GM19468 (cell line): ENCODE results near the gene C12orf75.
"Not testable (repeated sequence)": the region's sequence is repeated elsewhere in the genome, so short reads cannot be mapped to it uniquely, and the experiment has no call there.

Experiments
- ATAC-seq: cut with Tn5 transposase; IDR thresholded peaks from one replicate; pipeline ENCODE4 v1.9.1; 2021; ENCODE audit warnings: mild to moderate bottlenecking, moderate library complexity, moderate number of reproducible peaks; ENCODE audit not compliant: unreplicated experiment; ENCODE audit errors: extremely low read depth

The C12orf75 gene

DNA sequence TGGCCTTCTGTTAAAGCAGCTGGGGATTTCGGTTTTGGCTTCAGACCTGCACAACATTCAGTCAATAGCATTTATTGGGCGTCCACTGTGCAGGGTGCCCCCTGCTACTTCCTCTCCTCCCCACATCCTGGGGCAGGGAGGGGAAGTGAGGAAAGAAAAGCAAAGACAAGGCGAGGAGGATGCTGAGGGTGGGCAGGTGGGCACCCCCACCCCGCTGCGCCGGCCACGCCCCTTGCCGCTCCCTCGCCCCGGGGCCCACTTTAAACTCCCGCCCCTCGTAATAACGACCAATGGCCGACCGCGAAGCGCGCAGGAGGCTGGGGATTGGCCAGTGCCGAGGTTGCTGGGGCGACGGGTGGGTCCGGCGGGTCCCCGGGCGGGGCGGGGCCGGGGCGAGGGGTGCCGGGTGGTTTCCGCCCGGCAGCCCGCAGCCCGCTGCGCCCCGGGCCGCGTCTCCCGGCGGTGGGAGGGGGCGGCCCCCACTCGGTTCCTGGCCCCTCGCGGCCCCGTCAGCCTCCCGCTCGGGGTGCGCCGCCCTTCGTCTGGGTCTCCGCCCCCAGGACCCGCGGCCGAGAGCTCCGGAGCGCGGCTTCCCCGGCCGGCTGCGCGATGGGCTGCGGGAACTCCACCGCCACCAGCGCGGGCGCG, at the start of gene C12orf75:
TSS of gene C12orf75 (plus strand) at position 409 of the 648 bp plus-strand sequence. CDS start at position 610, 201 bp downstream.
- peak; percentile 83 for ATAC-seq

DNA sequence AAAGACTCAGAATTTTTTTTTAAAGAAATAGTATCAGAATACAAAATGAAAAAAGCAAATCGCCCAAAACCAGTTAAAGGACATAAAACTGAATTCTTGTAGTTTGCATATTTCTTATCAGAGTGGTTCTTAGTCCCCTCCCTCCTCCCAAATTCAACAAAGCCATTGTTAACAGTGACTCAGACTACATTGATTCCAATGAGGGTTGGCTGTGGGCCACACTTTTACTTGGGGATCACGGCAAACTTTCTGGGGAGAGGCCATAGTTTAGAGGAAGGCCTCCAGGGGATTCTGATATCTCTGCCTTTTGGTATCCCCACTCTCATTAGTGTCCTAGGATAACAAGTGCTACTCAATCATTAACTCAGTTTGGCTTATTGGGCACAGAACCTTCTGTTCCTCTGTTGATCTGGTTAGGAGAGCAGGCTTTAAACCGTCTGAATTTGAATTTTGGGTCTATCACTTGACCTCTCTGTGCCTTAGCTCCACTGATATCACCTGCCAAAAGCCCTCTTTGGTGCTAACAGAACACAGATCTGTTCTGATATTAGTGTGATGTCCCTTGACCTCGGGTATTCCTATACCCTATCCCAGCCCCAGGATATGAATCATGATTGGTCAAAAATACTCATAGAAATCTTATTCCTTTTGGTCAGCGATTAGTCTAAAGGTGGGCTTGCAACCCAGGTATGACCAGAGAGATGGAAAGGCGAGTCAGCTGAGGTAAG, 49.4 kb upstream of the C12orf75 start:
- ATAC-seq: no peak

DNA sequence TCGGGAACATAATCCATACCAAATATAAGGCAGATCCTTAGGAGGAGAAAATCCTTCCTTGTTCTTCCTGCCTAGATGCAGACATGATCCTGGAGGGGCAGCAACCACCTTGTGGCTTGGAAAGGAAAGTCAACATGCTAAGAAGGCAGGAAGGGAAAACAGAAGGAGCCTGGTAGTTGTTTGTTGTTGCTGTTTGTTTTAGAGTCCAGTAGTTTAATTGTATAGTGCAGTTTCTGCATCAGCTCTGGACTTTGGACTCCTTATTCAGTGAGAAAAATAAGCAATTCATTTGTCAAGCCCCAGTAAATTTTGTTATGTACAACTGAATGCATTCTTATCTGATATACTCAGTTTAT, 48.8 kb upstream of the C12orf75 start:
- ATAC-seq: no peak

DNA sequence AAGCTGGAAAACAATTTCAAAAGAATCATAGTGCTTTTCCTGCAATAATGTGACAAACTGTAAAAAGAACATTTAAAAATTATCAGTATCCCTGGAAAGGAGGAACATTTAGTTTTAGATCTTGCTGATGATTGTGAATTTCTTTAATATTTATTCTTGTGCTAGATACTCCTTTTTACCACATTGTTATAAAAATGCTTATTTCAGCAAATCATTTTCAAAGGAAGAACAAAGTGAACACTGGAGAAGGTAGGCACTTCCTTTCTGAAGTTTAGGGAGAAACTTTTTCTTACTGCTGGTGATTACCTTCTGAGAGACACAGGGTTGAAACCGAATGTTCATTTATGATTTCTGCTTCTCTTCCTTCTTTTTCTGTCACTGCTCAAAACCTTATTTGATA, 45.1 kb upstream of the C12orf75 start:
- ATAC-seq: no peak

DNA sequence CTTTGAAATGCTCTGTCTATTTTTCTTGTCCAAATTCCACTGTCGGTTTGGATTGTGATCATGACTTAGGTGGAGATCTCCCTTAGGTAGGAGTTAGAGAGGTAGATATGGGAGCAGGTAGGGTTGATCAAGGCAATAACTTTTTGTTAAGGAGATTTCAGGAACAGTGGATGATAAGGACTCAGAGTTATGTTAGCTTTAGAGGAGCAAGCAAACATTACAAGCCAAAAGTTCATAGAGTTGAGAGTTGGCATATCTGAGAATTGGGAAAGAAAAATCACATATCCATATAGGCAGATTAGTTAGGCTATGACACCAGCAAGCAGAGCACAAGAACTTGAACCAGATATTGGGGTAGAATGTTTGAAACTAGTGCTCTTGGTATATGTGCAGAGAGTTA, 43.1 kb upstream of the C12orf75 start:
- ATAC-seq: no peak

DNA sequence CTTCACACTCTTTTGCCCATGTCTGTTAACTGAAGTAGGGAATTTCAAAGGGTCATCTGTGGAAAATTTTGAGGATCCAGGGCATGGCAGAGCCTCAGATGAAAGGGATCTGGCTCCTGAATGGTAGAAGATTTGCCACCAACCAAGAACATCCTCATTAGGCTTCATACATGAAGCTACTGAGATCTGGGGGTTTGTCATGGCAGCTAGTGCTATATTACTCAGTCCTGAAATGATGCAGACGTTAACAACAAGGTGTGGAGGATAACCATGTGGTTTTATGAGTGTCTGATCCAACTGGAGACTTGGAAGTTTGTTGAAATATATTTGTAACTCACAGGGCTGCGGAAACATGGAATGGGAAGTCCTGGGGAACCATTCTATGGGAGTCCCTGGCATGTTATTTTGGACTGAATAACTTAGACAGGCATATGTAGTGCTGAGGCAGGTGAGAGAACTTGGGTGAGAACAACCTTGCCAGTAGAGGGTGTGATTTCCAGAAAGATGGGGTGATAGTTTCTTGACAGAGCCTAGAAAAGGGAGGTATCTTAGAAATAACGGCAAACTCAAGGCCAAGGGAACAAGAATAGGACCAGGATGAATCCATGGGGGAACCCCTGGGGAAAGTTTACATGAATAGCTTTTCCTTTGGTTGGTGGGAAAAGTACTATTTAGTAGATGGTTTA, 42.0 kb upstream of the C12orf75 start:
- no peak for ATAC-seq

DNA sequence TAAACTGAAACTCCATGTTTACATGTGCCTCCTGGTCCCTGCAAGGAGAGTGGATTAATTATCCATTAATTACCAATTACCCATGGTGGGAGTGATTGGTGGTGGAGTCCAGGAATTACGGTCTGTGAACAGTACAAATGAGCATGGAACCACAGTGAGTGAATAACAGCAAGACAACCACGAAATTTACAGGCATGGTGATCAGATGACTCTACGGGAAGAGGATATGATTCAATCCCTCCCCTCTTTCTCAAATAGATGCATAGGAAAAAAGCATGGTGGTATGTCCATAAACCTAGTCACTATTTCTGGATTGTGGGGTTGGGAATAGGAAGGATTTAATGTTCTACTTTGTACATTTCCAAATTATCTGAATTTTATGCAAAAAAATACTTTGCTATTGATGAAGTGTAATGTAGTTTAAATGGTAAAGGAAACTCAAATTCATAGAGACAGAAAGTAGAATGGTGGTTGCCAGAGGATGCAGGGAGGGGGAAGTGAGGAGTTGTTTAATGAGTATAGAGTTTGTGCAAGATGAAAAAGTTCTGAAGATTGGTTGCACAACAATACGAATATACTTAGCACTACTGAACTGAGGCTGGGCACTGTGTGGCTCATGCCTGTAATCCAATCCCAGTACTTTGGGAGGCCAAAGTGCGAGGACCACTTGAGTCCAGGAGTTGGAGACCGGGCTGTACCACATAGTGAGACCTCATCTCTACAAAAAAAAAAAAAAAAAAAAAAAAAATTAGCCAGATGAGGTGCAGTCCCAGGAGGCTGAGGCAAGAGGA, 41.2 kb upstream of the C12orf75 start:
- ATAC-seq: no peak

DNA sequence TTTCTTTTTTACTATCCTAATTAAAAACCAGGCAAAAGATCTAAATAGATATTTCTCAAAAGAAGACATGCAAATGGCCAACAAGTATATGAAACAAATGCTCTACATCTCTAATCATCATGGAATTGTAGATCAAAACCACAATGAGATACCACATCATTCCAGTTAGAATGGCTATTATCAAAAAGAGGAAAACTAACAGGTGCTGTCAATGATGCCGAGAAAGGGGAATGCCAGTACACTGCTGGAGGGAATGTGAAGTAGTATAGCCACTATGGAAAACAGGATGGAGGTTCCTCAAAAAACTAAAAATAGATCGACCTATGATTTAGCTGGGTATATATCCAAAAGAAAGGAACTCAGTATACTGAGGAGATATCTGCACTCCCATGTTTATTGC, 39.0 kb upstream of the C12orf75 start:
- no peak for ATAC-seq

DNA sequence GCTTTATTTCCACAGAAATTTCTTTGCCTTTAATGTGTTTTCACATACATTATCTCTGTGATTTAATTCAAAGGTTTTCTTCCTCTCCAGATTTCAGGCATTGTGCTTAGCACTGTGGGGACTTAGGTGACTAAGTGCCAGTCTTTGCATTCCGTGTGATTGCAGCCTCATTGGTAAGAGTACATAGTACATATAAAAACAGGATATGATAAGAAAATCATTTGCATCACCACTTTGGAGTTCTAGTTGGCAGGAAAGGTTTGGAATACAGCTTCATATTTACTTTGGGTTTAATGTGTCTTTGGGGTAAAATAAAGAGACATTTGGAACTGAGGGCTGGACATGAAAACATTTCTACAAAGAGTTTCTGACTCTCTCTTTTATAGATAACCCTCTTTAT, 37.8 kb upstream of the C12orf75 start:
- ATAC-seq: no peak

DNA sequence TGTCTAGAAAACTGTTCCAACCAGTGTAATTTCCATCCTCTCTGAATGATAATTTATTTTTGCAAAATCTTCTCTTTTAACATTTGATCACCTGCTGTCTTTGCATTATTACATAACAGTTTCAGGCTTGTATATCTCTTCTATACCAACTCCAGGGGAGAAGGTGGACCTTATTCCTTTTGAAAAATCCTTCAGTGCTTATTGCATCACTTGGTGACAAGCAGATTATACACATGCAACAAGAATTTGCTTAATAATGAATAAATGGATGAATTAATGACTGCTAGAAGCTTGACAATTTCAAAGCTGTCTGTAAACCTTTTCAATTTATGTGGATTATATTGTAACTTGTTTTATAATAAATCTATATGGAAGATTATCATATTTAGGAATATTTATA, 37.3 kb upstream of the C12orf75 start:
- no peak for ATAC-seq

DNA sequence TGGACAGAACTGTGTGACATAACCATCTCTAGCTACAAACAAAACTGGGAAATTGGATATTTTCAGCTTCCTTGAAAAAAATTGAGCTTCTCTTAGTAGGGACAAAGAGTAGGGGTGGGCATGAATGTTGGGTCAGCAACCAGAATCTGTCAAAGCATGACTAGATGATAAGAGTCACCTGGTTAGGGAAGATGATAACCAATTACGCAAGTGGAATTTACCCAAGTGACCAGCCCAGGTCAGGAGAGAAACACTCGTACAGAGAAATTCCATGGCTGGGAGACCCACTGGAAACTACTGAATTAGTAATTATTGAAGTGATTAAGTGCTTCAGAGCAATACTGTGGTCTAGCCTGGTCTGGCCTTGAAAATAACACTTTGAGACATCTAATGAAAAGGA, 36.3 kb upstream of the C12orf75 start:
- no peak for ATAC-seq

DNA sequence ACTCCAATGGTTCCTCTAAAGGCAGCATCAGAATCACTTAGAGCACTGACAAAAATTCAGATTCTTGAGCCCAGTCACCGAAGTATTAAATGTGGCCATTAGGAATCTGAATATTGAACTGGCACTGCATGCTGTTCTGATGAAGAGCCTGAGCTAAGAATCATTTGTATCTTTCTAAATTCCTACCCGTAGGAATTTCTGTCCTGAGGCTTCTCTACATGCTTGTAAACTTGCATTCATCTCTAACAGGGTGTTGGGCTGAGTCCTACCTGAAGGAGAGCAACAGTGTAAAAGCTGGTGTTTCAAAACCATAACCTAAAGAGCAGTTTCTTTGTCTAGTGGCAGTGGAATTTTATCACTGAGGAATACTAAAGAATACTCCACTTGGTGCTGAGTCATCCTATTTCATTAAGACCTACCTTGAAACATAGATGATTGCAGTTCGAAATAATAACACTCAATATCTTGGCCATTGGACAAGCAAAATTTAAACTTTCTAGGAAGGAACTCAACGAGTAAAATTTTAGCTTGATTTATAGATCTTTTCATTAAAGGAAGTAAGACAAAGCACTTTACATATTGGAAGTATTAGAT, 35.5 kb upstream of the C12orf75 start:
- ATAC-seq: no peak

DNA sequence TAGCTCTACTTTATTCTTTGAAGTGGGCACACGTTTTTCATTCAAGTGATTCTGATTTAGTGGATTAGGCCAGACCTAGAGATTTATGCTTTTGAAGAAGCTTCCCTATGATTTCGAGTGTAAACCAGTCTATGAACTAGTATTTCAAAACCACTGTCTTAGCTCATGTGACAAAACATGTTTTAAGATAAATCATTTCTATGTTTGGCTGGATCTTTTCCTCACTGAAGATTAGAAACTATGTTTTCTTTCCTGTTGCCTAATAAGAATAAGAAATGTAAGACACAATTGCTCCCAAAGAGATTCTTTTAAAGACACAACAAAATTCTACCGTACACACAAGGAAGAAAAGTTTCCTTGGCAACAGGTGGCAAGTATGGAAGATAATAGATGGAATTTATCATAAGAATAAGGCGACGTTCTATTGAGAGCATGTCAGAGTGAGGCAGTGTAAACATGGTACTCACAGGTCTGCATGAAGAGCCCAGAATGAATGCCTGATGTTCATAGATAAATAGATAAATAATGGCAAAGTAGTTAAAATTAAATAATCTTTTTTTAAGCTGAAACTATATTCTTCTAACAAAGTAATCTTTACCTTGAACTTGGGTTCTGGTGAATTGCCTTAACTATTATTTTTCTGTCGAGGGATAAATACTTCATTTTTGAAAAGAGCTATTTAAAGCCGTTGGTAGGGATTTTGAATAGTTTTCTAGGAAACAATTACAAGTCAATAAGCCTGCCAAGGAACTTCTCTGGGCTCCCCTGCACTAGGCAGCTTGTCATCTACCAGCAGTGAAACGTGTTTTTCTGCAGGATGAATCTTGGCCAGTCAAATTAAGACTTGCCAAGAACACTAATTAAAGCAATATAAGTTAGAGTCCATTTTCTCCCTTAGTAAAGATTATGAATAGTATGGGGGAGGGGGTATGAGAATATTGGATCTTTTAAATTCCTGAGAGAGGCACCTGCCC, 34.1 kb upstream of the C12orf75 start:
- no peak for ATAC-seq

DNA sequence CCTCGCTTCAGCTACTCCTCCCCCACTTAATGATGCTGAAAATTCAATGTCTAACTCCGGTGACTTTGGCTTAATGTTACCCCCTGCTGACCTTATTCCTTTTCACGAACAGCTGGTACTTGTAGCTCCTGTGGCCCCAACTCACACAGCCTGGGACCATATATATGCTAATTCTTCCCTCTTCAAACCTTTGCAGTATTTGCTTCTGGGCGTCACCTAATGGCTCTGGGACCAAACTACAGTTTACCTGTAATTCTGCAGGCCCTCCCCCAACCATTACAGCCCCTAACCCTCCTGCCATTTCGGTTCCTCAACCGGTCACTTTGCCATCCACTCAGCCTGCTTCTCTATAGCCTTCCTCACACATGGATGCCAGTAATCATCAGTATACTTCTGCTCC, 29.6 kb upstream of the C12orf75 start:
- no peak for ATAC-seq

DNA sequence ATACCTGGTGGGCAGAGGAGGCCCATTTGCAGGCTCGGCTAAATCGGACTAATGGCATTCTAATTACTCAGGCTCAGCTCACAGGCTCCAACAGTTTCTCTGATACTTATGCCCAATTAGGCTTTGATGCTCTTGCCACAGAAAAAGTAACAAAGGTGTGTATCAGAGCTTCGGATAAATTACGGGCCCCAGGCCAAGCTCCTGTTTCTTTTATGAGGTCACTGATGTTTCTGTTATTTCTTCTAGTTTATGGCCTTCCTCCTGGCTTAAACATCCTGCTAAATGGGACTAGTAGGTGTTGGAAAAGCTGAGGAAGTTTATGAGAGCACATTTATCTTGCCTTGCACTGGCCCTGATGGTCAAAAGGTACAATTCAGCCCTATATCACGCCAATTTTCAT, 28.8 kb upstream of the C12orf75 start:
- ATAC-seq: no peak

DNA sequence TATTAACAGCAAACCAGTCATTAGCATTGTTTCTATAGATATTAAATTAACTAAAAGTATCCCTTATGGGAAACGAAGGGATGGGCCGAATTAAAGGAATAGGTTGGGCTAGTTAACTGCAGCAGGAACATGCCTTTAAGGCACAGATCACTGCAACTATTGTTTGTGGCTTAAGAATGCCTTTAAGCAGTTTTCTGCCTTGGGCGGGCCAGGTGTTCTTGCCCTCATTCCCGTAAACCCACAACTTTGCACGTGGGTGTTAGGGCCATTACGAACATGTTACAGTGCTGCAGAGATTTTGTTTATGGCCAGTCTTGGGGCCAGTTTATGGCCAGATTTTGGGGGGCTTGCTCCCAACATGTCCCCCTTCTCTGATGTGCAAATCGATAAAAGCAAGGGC, 27.5 kb upstream of the C12orf75 start:
- ATAC-seq: not testable (repeated sequence)

DNA sequence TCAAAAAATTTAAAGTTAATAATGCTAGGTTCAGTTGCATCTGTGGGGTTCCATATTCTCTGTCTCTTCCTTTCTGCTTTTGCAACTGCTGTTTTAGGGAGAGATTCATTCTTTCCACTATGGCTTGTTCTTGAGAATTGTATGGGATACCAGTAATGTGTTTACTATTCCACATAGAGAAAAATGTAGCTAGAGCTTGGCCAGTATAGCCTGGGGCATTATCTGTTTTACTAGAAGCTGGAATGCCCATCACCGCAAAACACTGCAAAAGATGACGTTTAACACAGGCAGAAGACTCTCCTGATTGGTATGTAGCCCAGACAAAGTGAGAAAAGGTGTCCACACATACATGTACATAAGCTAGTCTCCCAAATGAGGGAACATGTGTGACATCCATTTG, 25.9 kb upstream of the C12orf75 start:
- not testable (repeated sequence) for ATAC-seq

DNA sequence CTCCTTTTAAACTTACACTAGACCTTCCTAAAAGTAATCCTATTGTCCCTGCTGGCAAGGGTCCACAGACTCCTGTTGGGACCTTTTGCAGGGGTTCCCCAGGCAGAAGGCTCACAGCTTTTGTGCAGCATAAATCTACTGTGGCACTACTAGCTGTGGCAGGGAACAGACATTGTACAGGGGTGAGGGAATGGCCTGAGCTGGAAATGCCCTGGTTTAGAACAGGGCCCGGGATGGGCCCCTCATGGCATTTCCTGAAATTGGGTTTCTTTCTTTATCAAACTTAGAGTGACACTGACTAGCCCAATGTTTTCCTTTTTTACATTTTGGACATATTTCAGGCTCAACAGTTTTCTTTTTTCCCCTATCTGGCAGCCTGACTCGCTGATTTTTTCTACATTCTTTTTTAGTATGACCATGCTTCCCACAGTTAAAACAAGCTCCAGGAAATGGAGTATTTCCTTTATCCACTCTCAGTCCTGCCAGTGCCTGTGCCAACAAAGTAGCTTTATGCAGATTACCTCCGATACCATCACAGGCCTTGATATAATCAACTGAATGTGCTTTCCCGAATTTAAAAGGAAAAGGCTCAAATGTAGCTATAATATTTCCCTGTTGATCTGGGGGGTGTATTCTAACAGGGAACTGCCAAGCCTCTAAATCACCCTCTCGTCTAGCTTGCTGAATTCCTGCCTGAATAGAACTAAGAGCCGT, 22.7 kb upstream of the C12orf75 start:
- not testable (repeated sequence) for ATAC-seq

DNA sequence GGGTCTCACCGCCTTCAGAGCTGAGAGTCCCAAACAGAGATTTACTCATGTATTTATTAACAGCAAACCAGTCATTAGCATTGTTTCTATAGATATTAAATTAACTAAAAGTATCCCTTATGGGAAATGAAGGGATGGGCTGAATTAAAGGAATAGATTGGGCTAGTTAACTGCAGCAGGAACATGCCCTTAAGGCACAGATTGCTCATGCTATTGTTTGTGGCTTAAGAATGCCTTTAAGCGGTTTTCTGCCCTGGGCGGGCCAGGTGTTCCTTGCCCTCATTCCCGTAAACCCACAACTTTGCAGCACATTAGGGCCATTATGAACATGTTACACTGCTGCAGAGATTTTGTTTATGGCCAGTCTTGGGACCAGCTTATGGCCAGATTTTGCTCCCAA, 21.7 kb upstream of the C12orf75 start:
- ATAC-seq: not testable (repeated sequence)
